Endodermal cell (in vitro differentiated cells): ENCODE results near the gene MED12. TPM values are rescaled to one million over a fixed set of nuclear protein-coding genes. Genes with fewer than 3 reads are reported as not detected.

Experiments
- DNase-seq: peaks from one replicate; pipeline ENCODE4 v3.0.0-alpha.2; 2017
- H3K27ac ChIP-seq: 2 replicates; pipeline ENCODE4 v1.5.1; 2013; ENCODE audit warnings: mild to moderate bottlenecking, low read depth, low read length, moderate library complexity
- H3K27me3 ChIP-seq: 2 replicates; pipeline ENCODE4 v1.6.1; 2013; ENCODE audit warnings: mild to moderate bottlenecking, low read length, moderate library complexity; ENCODE audit not compliant: insufficient read depth, control insufficient read depth, poor library complexity, severe bottlenecking
- H3K36me3 ChIP-seq: 2 replicates; pipeline ENCODE4 v1.7.0; 2013; ENCODE audit warnings: mild to moderate bottlenecking, low read length, moderate library complexity; ENCODE audit not compliant: control insufficient read depth, insufficient read depth
- H3K4me1 ChIP-seq: one replicate; pipeline ENCODE4 v1.7.0; 2013; ENCODE audit warnings: low read length; ENCODE audit not compliant: control insufficient read depth, insufficient read depth
- H3K4me3 ChIP-seq: 2 replicates; pipeline ENCODE4 v1.5.1; 2013; ENCODE audit warnings: mild to moderate bottlenecking, low read length, moderate library complexity
- H3K9ac ChIP-seq: 2 replicates; pipeline ENCODE4 v1.6.1; 2013; ENCODE audit warnings: mild to moderate bottlenecking, low read length, moderate library complexity; ENCODE audit not compliant: poor library complexity, severe bottlenecking; ENCODE audit errors: extremely low read depth
- H3K9me3 ChIP-seq: 2 replicates; pipeline ENCODE4 v1.6.1; 2013; ENCODE audit warnings: mild to moderate bottlenecking, low read length, moderate library complexity; ENCODE audit not compliant: control insufficient read depth
- H3K27ac Mint-ChIP-seq: 2 replicates; pipeline ENCODE4 v1.8.0; 2020; ENCODE audit warnings: mixed read lengths
- H3K27me3 Mint-ChIP-seq: 2 replicates; pipeline ENCODE4 v1.8.0; 2021; ENCODE audit warnings: mild to moderate bottlenecking, mixed read lengths; ENCODE audit not compliant: insufficient read depth
- H3K36me3 Mint-ChIP-seq: 2 replicates; pipeline ENCODE4 v1.8.0; 2020; ENCODE audit warnings: low read depth, mixed read lengths
- H3K4me1 Mint-ChIP-seq: 2 replicates; pipeline ENCODE4 v1.8.0; 2020; ENCODE audit warnings: mixed read lengths
- H3K4me3 Mint-ChIP-seq: 2 replicates; pipeline ENCODE4 v1.8.0; 2020; ENCODE audit warnings: mild to moderate bottlenecking, moderate library complexity, mixed read lengths
- H3K9me3 Mint-ChIP-seq: 2 replicates; pipeline ENCODE4 v1.8.0; 2020; ENCODE audit warnings: mild to moderate bottlenecking, mixed read lengths
- CTCF ChIP-seq: fragments of 200-600 bp; sonication (generic); conservative IDR thresholded peaks from 2 replicates; pipeline ENCODE4 v1.5.0; 2021; ENCODE audit warnings: antibody characterized with exemption, mild to moderate bottlenecking
- WGBS, 2 experiments: methylation state at CpG; one replicate each; pipeline versions ENCODE4 v1.1.5 to v1.1.7; 2013; ENCODE audit warnings: missing lambda C conversion rate in 2 of 2, mixed read lengths in 1 of 2; ENCODE audit not compliant: insufficient coverage in 1 of 2, insufficient read length in 1 of 2; 5-methylcytosine and 5-hydroxymethylcytosine counted together
- total RNA-seq, 2 donors: library from RNA; stranded (reverse); fragmentation: NEBNext Ultra II Directional in 1 of 2; extraction: Animal tissue kit (Norgen Biotek cat#: 25700) in 1 of 2; gene quantifications; 2 replicates in 1 of 2; 3 replicates in 1 of 2; pipeline ENCODE4 v1.2.1, GENCODE V29; 2021

MED12 gene
- total RNA-seq, 2 donors from 2014 or later: 57.8 to 60.8 TPM

GRCh38 chrX:71168134-71168533 is 49.7 kb downstream of the MED12 start:
- Histone ChIP-seq H3K9ac (no peak overlapping the region), H3K27me3 (no peaks in the 10 kb centered on the region), H3K27ac (no peak overlapping the region), H3K9me3 (no peaks in the 10 kb centered on the region), H3K36me3 (no peaks in the 10 kb centered on the region), H3K4me3 (no peak overlapping the region), H3K4me1 (no peaks in the 10 kb centered on the region)
- peaks cover 6% of the 10 kb centered on the region for H3K27me3 Mint-ChIP-seq
- H3K27ac Mint-ChIP-seq: no peak overlapping the region
- DNase-seq: no peak
- TF ChIP-seq CTCF: no peak
- WGBS, 2 experiments: 95% methylated on average over 7 of the region's 8 CpGs; no CpG with 5 or more reads in 1 of the 2 experiments
- H3K9me3 Mint-ChIP-seq: peaks cover 67% of the 10 kb centered on the region
- H3K36me3 Mint-ChIP-seq: no peaks in the 10 kb centered on the region
- peaks cover 4% of the 10 kb centered on the region for H3K4me1 Mint-ChIP-seq
- no peak overlapping the region for H3K4me3 Mint-ChIP-seq

- no peak overlapping the region for H3K27ac Mint-ChIP-seq
- H3K27me3 Mint-ChIP-seq: peaks cover 5% of the 10 kb centered on the region
- peaks cover 65% of the 10 kb centered on the region for H3K9me3 Mint-ChIP-seq
- Histone ChIP-seq H3K36me3 (no peaks in the 10 kb centered on the region), H3K4me1 (no peaks in the 10 kb centered on the region), H3K4me3 (no peak overlapping the region), H3K27me3 (no peaks in the 10 kb centered on the region), H3K9ac (no peak overlapping the region), H3K27ac (no peak overlapping the region), H3K9me3 (no peaks in the 10 kb centered on the region)
- H3K4me3 Mint-ChIP-seq: no peak overlapping the region
- DNase-seq: no peak
- TF ChIP-seq CTCF: no peak
- 93 to 94% methylated on average over 5 to 14 of the region's 22 CpGs for WGBS, 2 experiments
- peaks cover 4% of the 10 kb centered on the region for H3K4me1 Mint-ChIP-seq
- no peaks in the 10 kb centered on the region for H3K36me3 Mint-ChIP-seq
Observed at GRCh38 chrX:71169586-71169985, 51.2 kb downstream of the MED12 start.

GRCh38 chrX:71170660-71171059 is 52.3 kb downstream of the MED12 start:
- Mint-ChIP-seq H3K9me3 (peaks cover 62% of the 10 kb centered on the region), H3K36me3 (no peaks in the 10 kb centered on the region), H3K4me1 (peaks cover 4% of the 10 kb centered on the region), H3K4me3 (no peak overlapping the region), H3K27me3 (no peaks in the 10 kb centered on the region), H3K27ac (no peak overlapping the region)
- H3K9me3 ChIP-seq: no peaks in the 10 kb centered on the region
- H3K4me3 ChIP-seq: no peak overlapping the region
- no peak overlapping the region for H3K27ac ChIP-seq
- 86 to 100% methylated on average over 1 to 4 of the region's 5 CpGs for WGBS, 2 experiments
- no peaks in the 10 kb centered on the region for H3K36me3 ChIP-seq
- no peak for TF ChIP-seq CTCF
- no peaks in the 10 kb centered on the region for H3K4me1 ChIP-seq
- DNase-seq: no peak
- H3K27me3 ChIP-seq: no peaks in the 10 kb centered on the region
- H3K9ac ChIP-seq: no peak overlapping the region
